HepG2 (cell line): ENCODE results near the gene DIS3L2. TPM values are rescaled to one million over a fixed set of nuclear protein-coding genes. Genes with fewer than 3 reads are reported as not detected.

Experiments
- DR1 ChIP-seq: sonication (generic); formaldehyde crosslinking; IDR thresholded peaks from 2 replicates; pipeline ENCODE4 v1.8.0; 2021; ENCODE audit warnings: mild to moderate bottlenecking, missing genetic modification reagents, inconsistent platforms
- EEA1 ChIP-seq: sonication (generic); formaldehyde crosslinking; IDR thresholded peaks from 2 replicates; pipeline ENCODE4 v1.5.1; 2020; ENCODE audit warnings: mild to moderate bottlenecking, missing genetic modification reagents, borderline replicate concordance
- EP300 ChIP-seq, 3 experiments: sonication (generic) in 1 of 3; formaldehyde crosslinking in 1 of 3; IDR thresholded peaks; 2 replicates each; pipeline versions ENCODE4 v1.5.1 to v1.6.1; 2011 to 2020; ENCODE audit warnings: low read depth in 2 of 3, low read length in 2 of 3, borderline replicate concordance in 1 of 3, improper control_type of control experiment in 1 of 3, mild to moderate bottlenecking in 1 of 3, missing genetic modification reagents in 1 of 3, moderate library complexity in 1 of 3
- ETV5 ChIP-seq: IDR thresholded peaks from 2 replicates; pipeline ENCODE4 v1.6.1; 2018; ENCODE audit warnings: missing biosample characterization, missing genetic modification reagents, inconsistent platforms, borderline replicate concordance
- FOXJ3 ChIP-seq: sonication (generic); formaldehyde crosslinking; IDR thresholded peaks from 2 replicates; pipeline ENCODE4 v1.4.0; 2020; ENCODE audit warnings: missing genetic modification reagents, mild to moderate bottlenecking, borderline replicate concordance
- MTA3 ChIP-seq: sonication (generic); formaldehyde crosslinking; IDR thresholded peaks from 2 replicates; pipeline ENCODE4 v1.4.0; 2020; ENCODE audit warnings: missing genetic modification reagents
- PCBP1 ChIP-seq: fragments of 200-400 bp; formaldehyde crosslinking; IDR thresholded peaks from 2 replicates; pipeline ENCODE4 v1.6.1; 2017; ENCODE audit warnings: mild to moderate bottlenecking, low read depth, low read length, borderline replicate concordance
- POGZ ChIP-seq: sonication (generic); formaldehyde crosslinking; IDR thresholded peaks from 2 replicates; pipeline ENCODE4 v1.4.0; 2020; ENCODE audit warnings: mild to moderate bottlenecking, missing genetic modification reagents
- RARA ChIP-seq: IDR thresholded peaks from 2 replicates; pipeline ENCODE4 v1.6.1; 2016; ENCODE audit warnings: missing genetic modification reagents, missing compliant biosample characterization
- RFX1 ChIP-seq: fragments of 450-650 bp; IDR thresholded peaks from 2 replicates; pipeline ENCODE4 v1.6.1; 2017
- TAF1 ChIP-seq: sonication (generic); formaldehyde crosslinking; IDR thresholded peaks from 2 replicates; pipeline ENCODE4 v1.4.0; 2020; ENCODE audit warnings: missing genetic modification reagents
- U2AF1 ChIP-seq: fragments of 200-400 bp; formaldehyde crosslinking; optimal IDR thresholded peaks from 2 replicates; pipeline ENCODE3; 2017; ENCODE audit warnings: mild to moderate bottlenecking, low read depth, low read length
- XBP1 ChIP-seq: sonication (generic); formaldehyde crosslinking; IDR thresholded peaks from 2 replicates; pipeline ENCODE4 v1.5.0; 2020; ENCODE audit warnings: missing genetic modification reagents
- ZNF124 ChIP-seq: sonication (generic); formaldehyde crosslinking; IDR thresholded peaks from 2 replicates; pipeline ENCODE4 v1.4.0; 2020; ENCODE audit warnings: missing genetic modification reagents
- ZNF160 ChIP-seq: sonication (generic); formaldehyde crosslinking; IDR thresholded peaks from 2 replicates; pipeline ENCODE4 v1.8.0; 2022; ENCODE audit warnings: mild to moderate bottlenecking, inconsistent platforms, missing genetic modification reagents
- ZNF224 ChIP-seq: sonication (generic); formaldehyde crosslinking; IDR thresholded peaks from 2 replicates; pipeline ENCODE4 v1.5.0; 2020; ENCODE audit warnings: mild to moderate bottlenecking, missing genetic modification reagents
- ZNF33B ChIP-seq: sonication (generic); formaldehyde crosslinking; IDR thresholded peaks from 2 replicates; pipeline ENCODE4 v1.5.1; 2020; ENCODE audit warnings: mild to moderate bottlenecking, missing genetic modification reagents
- ZNF607 ChIP-seq: sonication (generic); formaldehyde crosslinking; IDR thresholded peaks from 2 replicates; pipeline ENCODE4 v1.5.1; 2020; ENCODE audit warnings: missing genetic modification reagents, mild to moderate bottlenecking, borderline replicate concordance
- polyA plus RNA-seq, 8 experiments: library from polyadenylated mRNA; depleted of rRNA in 3 of 8; stranded (reverse) in 7 of 8; unstranded in 1 of 8; fragments of >200 nt; fragmentation: Illumina TruSeq in 4 of 8; extraction: Trizol in 4 of 8; gene quantifications; 2 replicates each; pipeline versions ENCODE4 v1.2.1 to v1.2.3, GENCODE V29; 2011 to 2016; ENCODE audit warnings: low read depth in 4 of 8, missing spikeins in 1 of 8, mixed read lengths in 1 of 8; ENCODE audit not compliant: insufficient read depth in 1 of 8
- total RNA-seq, 5 experiments: library from RNA; depleted of rRNA; stranded (reverse); fragments of >200 nt; fragmentation: Illumina TruSeq; extraction: Trizol; gene quantifications; 2 replicates each; pipeline ENCODE4 v1.2.3, GENCODE V29; 2016; ENCODE audit warnings: low read depth in 1 of 5
- TF ChIP-seq, protein P1 (sequence below): sonication (generic); formaldehyde crosslinking; IDR thresholded peaks from 2 replicates; pipeline ENCODE4 v1.9.0; 2021; ENCODE audit warnings: missing genetic modification reagents, borderline replicate concordance
- TF ChIP-seq, protein P2 (sequence below): sonication (generic); formaldehyde crosslinking; IDR thresholded peaks from 2 replicates; pipeline ENCODE4 v1.4.0; 2020; ENCODE audit warnings: mild to moderate bottlenecking, missing genetic modification reagents, borderline replicate concordance
- TF ChIP-seq, protein P3 (sequence below): sonication (generic); formaldehyde crosslinking; IDR thresholded peaks from 2 replicates; pipeline ENCODE4 v1.5.0; 2020; ENCODE audit warnings: missing genetic modification reagents
- TF ChIP-seq, protein P4 (sequence below): sonication (generic); formaldehyde crosslinking; IDR thresholded peaks from 2 replicates; pipeline ENCODE4 v1.5.0; 2020; ENCODE audit warnings: missing genetic modification reagents

DIS3L2 gene
- total and polyA plus RNA-seq, 2 of the 13 experiments (the other 11 are each of a cell fraction or from before 2014, with no cell fraction given) = 7.0 to 23.9 TPM

DNA sequence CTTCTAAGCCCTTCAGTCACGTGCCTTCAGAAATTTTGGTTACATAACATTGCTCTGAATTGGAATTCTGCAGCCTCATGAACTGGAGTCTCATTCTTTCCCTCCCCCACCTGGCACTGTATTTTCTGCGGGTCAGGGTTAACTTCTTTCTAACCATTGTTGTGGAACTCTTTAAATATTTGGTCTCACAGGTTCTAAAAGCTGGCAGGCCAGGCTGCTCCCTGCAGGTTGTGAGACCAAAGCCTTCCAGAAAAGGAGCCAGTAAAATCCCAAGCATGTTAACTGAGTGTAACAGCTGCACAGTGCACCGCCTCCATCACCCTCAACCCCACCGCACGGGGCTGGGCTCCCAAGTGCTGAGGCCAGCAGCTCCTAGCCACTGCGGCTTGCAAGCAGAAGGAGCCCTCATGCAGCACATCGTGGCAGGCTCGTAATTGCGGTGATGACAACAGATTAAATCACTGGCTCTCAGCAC lies 243.0 kb downstream of the DIS3L2 start (continued):
- TF ChIP-seq RFX1 = no peak
- no peak for TF ChIP-seq ZNF224 (CRISPR knock-in tag)
- TF ChIP-seq EP300 (IDR thresholded peaks at IDR 0.05; ENCODE audit: low read depth in 2 of 2, low read length in 2 of 2) = 0 out of 4 replicates have a peak, but pooled peaks of 1 of the 2 experiments have one; percentile 9
- no peak for TF ChIP-seq EP300 (CRISPR knock-in tag; IDR thresholded peaks at IDR 0.05; ENCODE audit: borderline replicate concordance)
- TF ChIP-seq, protein P1, sequence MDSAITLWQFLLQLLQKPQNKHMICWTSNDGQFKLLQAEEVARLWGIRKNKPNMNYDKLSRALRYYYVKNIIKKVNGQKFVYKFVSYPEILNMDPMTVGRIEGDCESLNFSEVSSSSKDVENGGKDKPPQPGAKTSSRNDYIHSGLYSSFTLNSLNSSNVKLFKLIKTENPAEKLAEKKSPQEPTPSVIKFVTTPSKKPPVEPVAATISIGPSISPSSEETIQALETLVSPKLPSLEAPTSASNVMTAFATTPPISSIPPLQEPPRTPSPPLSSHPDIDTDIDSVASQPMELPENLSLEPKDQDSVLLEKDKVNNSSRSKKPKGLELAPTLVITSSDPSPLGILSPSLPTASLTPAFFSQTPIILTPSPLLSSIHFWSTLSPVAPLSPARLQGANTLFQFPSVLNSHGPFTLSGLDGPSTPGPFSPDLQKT = no peak
- TF ChIP-seq, protein P2, sequence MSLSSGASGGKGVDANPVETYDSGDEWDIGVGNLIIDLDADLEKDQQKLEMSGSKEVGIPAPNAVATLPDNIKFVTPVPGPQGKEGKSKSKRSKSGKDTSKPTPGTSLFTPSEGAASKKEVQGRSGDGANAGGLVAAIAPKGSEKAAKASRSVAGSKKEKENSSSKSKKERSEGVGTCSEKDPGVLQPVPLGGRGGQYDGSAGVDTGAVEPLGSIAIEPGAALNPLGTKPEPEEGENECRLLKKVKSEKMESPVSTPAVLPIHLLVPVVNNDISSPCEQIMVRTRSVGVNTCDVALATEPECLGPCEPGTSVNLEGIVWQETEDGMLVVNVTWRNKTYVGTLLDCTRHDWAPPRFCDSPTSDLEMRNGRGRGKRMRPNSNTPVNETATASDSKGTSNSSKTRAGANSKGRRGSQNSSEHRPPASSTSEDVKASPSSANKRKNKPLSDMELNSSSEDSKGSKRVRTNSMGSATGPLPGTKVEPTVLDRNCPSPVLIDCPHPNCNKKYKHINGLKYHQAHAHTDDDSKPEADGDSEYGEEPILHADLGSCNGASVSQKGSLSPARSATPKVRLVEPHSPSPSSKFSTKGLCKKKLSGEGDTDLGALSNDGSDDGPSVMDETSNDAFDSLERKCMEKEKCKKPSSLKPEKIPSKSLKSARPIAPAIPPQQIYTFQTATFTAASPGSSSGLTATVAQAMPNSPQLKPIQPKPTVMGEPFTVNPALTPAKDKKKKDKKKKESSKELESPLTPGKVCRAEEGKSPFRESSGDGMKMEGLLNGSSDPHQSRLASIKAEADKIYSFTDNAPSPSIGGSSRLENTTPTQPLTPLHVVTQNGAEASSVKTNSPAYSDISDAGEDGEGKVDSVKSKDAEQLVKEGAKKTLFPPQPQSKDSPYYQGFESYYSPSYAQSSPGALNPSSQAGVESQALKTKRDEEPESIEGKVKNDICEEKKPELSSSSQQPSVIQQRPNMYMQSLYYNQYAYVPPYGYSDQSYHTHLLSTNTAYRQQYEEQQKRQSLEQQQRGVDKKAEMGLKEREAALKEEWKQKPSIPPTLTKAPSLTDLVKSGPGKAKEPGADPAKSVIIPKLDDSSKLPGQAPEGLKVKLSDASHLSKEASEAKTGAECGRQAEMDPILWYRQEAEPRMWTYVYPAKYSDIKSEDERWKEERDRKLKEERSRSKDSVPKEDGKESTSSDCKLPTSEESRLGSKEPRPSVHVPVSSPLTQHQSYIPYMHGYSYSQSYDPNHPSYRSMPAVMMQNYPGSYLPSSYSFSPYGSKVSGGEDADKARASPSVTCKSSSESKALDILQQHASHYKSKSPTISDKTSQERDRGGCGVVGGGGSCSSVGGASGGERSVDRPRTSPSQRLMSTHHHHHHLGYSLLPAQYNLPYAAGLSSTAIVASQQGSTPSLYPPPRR (CRISPR knock-in tag) = no peak
- no peak for TF ChIP-seq ZNF124 (CRISPR knock-in tag)
- TF ChIP-seq PCBP1 = no peak
- no peak for TF ChIP-seq MTA3 (CRISPR knock-in tag)
- no peak for TF ChIP-seq ZNF33B (CRISPR knock-in tag)
- no peak for TF ChIP-seq U2AF1
- no peak for TF ChIP-seq ETV5 (CRISPR knock-in tag)
- TF ChIP-seq XBP1 (CRISPR knock-in tag) = no peak
- no peak for TF ChIP-seq ZNF160
- no peak for TF ChIP-seq DR1
- no peak for TF ChIP-seq POGZ (CRISPR knock-in tag)
- TF ChIP-seq RARA (CRISPR knock-in tag) = 0 out of 2 replicates have a peak, but pooled peaks have one; percentile 7
- TF ChIP-seq, protein P3, sequence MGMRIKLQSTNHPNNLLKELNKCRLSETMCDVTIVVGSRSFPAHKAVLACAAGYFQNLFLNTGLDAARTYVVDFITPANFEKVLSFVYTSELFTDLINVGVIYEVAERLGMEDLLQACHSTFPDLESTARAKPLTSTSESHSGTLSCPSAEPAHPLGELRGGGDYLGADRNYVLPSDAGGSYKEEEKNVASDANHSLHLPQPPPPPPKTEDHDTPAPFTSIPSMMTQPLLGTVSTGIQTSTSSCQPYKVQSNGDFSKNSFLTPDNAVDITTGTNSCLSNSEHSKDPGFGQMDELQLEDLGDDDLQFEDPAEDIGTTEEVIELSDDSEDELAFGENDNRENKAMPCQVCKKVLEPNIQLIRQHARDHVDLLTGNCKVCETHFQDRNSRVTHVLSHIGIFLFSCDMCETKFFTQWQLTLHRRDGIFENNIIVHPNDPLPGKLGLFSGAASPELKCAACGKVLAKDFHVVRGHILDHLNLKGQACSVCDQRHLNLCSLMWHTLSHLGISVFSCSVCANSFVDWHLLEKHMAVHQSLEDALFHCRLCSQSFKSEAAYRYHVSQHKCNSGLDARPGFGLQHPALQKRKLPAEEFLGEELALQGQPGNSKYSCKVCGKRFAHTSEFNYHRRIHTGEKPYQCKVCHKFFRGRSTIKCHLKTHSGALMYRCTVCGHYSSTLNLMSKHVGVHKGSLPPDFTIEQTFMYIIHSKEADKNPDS = no peak
- TF ChIP-seq, protein P4, sequence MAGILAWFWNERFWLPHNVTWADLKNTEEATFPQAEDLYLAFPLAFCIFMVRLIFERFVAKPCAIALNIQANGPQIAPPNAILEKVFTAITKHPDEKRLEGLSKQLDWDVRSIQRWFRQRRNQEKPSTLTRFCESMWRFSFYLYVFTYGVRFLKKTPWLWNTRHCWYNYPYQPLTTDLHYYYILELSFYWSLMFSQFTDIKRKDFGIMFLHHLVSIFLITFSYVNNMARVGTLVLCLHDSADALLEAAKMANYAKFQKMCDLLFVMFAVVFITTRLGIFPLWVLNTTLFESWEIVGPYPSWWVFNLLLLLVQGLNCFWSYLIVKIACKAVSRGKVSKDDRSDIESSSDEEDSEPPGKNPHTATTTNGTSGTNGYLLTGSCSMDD (CRISPR knock-in tag) = no peak
- no peak for TF ChIP-seq ZNF607
- TF ChIP-seq EEA1 (CRISPR knock-in tag) = no peak
- no peak for TF ChIP-seq FOXJ3 (CRISPR knock-in tag)
- TF ChIP-seq TAF1 (CRISPR knock-in tag) = 0 out of 2 replicates have a peak, but pooled peaks have one; percentile 27
